ENCODE measurements around the gene VWA7.

Gene VWA7

DNA sequence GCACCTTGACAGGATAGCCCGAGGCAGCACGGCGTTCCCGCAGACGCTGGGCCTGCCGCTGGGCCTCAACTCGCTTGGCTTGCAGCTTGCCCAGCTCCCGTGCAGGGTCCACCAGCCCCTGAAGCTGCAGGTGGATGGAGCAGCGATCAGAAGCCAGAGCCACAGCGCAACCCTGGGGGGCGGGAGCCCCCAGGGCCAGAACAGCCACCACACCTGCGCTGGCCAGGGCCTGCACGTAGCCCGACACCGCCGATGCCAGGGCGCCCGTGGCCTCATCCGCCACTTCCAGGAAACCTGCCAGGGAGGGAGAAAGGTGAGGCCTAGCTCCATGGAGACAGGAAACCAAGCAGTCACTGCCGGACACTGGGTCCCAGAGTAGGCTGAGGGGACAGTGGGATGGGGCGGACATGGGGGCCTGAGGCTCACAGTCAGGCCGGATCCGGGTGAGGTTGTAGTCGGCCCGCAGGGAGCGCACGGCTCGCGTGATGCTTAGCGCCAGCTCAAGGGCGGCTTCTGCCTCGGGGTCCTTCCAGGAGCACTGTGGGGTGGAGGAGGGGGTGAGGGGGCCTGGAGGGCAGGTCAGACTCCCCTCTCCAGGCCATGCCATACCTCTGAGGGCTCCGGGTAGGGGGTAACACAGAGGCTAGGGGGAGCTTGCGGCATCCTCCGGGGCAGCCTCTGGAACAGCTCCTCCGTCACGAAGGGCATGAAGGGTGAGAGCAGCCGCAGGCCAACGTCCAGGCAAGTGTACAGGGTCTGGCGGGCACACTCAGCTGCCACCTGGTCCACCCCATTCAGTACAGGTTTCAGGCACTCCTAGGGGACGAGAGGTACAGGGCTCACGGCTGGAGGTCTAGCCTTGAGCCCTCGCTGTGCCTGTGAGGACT is 2.1 kb upstream of the VWA7 start:
- in situ Hi-C loops (cut with HindIII; ENCODE audit: low pct_ligation_motif_present, low sequenced_read_pairs): no loop called here
- no peak overlapping the region for H3K27ac ChIP-seq
- H3K27me3 ChIP-seq (replicated peaks): no peaks in the 10 kb centered on the region
- TF ChIP-seq, protein P1, sequence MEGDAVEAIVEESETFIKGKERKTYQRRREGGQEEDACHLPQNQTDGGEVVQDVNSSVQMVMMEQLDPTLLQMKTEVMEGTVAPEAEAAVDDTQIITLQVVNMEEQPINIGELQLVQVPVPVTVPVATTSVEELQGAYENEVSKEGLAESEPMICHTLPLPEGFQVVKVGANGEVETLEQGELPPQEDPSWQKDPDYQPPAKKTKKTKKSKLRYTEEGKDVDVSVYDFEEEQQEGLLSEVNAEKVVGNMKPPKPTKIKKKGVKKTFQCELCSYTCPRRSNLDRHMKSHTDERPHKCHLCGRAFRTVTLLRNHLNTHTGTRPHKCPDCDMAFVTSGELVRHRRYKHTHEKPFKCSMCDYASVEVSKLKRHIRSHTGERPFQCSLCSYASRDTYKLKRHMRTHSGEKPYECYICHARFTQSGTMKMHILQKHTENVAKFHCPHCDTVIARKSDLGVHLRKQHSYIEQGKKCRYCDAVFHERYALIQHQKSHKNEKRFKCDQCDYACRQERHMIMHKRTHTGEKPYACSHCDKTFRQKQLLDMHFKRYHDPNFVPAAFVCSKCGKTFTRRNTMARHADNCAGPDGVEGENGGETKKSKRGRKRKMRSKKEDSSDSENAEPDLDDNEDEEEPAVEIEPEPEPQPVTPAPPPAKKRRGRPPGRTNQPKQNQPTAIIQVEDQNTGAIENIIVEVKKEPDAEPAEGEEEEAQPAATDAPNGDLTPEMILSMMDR (IDR thresholded peaks at IDR 0.05; ENCODE audit: low read depth, low read length, missing control alignments): no peak
- H3K36me3 ChIP-seq (replicated peaks): peaks cover 69% of the 10 kb centered on the region
- no peak overlapping the region for H3K4me3 ChIP-seq (ENCODE audit: low read depth, low read length)
- DNase-seq: no peak

DNA sequence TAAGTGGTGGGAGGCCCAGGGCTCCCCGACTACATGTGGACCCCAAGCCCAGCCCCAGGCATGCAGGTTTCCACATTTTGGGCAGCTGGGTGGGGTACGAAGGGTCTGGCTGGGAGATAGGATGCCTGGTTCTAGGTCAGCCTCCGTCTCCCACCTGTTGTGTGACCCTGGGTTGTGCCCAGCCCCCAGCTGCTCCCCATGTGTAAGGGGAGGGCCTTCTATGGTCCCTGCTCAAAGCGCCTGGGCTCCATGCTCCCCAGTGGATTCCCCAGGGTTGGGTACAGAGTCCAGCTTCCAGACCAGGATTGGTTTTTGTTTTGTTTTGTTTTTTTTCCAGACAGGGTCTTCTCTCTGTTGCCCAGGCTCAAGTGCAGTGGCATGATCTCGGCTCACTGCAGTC is 1.1 kb upstream of the VWA7 start:
- TF ChIP-seq, protein P1 (IDR thresholded peaks at IDR 0.05; ENCODE audit: low read depth, low read length, missing control alignments): no peak
- Histone ChIP-seq H3K27me3 (replicated peaks) (no peaks in the 10 kb centered on the region), H3K36me3 (replicated peaks) (peaks cover 58% of the 10 kb centered on the region), H3K27ac (no peak overlapping the region), H3K4me3 (ENCODE audit: low read depth, low read length) (no peak overlapping the region)
- in situ Hi-C loops (cut with HindIII; ENCODE audit: low pct_ligation_motif_present, low sequenced_read_pairs): no loop called here
- DNase-seq: no peak

DNA sequence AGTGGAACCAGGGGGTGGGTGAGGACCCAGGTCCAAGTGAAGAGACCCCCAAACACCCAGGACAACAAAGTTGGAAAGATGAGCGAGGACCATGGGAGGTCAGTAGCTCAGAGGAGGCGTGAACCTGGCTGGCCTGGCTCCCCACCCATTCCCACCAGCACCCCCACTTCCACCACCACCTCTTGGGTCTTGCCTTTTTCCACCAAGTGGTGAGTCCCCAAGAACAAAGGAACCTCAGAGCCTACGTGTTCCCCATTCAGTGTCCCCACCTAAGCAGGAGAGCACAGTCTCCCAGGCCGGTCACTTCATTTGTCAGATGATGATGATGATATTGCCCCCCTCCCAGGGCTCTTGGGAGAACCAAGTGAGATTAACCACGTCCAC is 531 bp upstream of the VWA7 start:
- in situ Hi-C loops (cut with HindIII; ENCODE audit: low pct_ligation_motif_present, low sequenced_read_pairs): no loop called here
- Histone ChIP-seq H3K27ac (peak overlapping the region; percentile 30), H3K4me3 (ENCODE audit: low read depth, low read length) (no peak overlapping the region), H3K36me3 (replicated peaks) (peaks cover 53% of the 10 kb centered on the region), H3K27me3 (replicated peaks) (no peaks in the 10 kb centered on the region)
- no peak for DNase-seq
- TF ChIP-seq, protein P1 (IDR thresholded peaks at IDR 0.05; ENCODE audit: low read depth, low read length, missing control alignments): no peak

DNA sequence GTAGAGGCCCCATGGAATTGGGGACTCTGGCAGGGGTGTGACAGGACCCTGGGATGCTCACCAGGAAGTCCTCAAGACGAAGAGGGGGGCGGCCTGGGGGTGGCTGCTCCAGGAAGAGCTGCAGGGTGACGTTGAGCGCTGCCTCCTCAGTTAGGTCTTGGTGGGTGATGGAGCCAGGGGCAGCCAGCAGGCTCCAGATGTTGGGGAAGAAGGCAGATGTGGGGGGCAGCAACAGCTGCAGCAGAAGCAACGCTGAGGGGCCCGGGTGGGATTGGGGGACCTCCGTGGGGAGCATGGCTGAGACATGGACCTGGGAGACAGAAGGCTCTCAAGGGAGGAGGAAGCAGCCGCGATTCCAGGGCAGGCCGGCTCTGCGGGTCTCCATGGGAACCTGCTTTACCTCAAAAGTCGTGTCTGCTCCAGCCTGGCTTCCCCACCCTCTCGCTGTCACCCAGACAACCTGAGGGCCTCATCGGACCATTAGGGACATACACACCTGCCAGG is 591 bp downstream of the VWA7 start:
- H3K36me3 ChIP-seq (replicated peaks): peaks cover 42% of the 10 kb centered on the region
- H3K27me3 ChIP-seq (replicated peaks): no peaks in the 10 kb centered on the region
- no peak overlapping the region for H3K27ac ChIP-seq
- TF ChIP-seq, protein P1 (IDR thresholded peaks at IDR 0.05; ENCODE audit: low read depth, low read length, missing control alignments): no peak
- no peak overlapping the region for H3K4me3 ChIP-seq (ENCODE audit: low read depth, low read length)
- DNase-seq: no peak
- in situ Hi-C loops (cut with HindIII; ENCODE audit: low pct_ligation_motif_present, low sequenced_read_pairs): no loop called here

DNA sequence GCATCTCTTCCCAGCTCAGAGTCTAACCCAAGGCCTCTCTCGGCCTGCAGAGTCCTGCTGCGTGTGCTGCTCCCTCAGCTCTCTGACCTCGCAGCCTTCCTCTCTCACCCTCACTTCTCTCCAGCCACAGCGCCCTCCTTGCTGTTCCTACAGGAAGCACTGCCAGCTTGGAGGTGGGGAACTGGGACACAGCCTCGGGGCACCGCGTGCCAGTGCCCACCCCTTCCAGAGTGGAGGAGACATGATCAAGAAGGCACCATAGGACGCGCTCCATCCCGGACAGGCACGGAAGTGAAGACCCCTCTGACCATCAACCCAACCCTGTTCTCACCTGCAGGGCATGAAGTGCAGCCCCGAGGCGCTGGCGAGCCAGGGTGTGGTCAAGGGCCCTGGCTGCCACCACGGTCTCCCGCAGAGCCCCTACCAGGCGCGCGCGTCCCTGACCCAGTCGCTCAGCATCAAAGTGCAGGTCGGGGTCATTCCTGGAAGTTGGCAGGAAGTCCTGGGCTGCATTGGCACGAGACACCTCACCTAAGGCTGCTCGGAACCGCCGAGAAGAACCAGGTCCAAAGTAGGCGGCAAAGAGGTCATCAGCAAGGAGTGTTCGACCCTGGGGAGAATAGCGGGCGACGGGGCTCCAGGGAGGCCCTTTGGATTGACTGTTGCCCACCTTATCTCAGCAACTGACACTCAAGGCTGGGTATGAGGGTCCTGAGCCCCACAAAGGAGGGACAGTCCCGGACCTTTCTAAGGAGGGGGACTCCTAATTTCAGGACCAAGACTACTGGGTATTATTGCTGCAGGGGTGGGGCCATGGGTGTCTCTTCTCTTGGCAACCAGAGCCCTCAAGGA is 1.3 kb downstream of the VWA7 start:
- in situ Hi-C loops (cut with HindIII; ENCODE audit: low pct_ligation_motif_present, low sequenced_read_pairs): no loop called here
- TF ChIP-seq, protein P1 (IDR thresholded peaks at IDR 0.05; ENCODE audit: low read depth, low read length, missing control alignments): no peak
- H3K27ac ChIP-seq: no peak overlapping the region
- no peaks in the 10 kb centered on the region for H3K27me3 ChIP-seq (replicated peaks)
- H3K4me3 ChIP-seq (ENCODE audit: low read depth, low read length): no peak overlapping the region
- peaks cover 35% of the 10 kb centered on the region for H3K36me3 ChIP-seq (replicated peaks)
- DNase-seq: no peak

All from brain microvascular endothelial cell (primary cell).